Fibroblast of lung (primary cell): ENCODE results near the gene TTYH2.

Experiments used
- EZH2 ChIP-seq: IDR thresholded peaks from 2 replicates; pipeline ENCODE4 v1.5.1; 2012; ENCODE audit warnings: low read length, control low read depth, mild to moderate bottlenecking; ENCODE audit errors: missing control alignments
- TF ChIP-seq, protein P1 (sequence below), 2 donors: IDR thresholded peaks in 1 of 2; conservative IDR thresholded peaks in 1 of 2; 1 replicate in 1 of 2; 2 replicates in 1 of 2; pipeline ENCODE4 v1.5.1; 2011 to 2012; ENCODE audit warnings: low read length in 2 of 2, control low read depth in 1 of 2, inconsistent platforms in 1 of 2, low read depth in 1 of 2, mild to moderate bottlenecking in 1 of 2

GRCh38 chr17:74276541-74277009, 63.2 kb downstream of the TTYH2 start:
- TF ChIP-seq, protein P1, sequence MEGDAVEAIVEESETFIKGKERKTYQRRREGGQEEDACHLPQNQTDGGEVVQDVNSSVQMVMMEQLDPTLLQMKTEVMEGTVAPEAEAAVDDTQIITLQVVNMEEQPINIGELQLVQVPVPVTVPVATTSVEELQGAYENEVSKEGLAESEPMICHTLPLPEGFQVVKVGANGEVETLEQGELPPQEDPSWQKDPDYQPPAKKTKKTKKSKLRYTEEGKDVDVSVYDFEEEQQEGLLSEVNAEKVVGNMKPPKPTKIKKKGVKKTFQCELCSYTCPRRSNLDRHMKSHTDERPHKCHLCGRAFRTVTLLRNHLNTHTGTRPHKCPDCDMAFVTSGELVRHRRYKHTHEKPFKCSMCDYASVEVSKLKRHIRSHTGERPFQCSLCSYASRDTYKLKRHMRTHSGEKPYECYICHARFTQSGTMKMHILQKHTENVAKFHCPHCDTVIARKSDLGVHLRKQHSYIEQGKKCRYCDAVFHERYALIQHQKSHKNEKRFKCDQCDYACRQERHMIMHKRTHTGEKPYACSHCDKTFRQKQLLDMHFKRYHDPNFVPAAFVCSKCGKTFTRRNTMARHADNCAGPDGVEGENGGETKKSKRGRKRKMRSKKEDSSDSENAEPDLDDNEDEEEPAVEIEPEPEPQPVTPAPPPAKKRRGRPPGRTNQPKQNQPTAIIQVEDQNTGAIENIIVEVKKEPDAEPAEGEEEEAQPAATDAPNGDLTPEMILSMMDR (conservative IDR thresholded peaks at IDR 0.05 in 1 of 2, IDR thresholded peaks at IDR 0.05 in 1 of 2; ENCODE audit: low read depth in 1 of 2, low read length in 2 of 2): no peak
- TF ChIP-seq EZH2: no peak
